Measurements from ENCODE around the gene BDKRB2. TPM values are rescaled to one million over a fixed set of nuclear protein-coding genes. Genes with fewer than 3 reads are reported as not detected.

Gene BDKRB2
- total RNA-seq, 3 donors from 2014 or later, result not detected

DNA sequence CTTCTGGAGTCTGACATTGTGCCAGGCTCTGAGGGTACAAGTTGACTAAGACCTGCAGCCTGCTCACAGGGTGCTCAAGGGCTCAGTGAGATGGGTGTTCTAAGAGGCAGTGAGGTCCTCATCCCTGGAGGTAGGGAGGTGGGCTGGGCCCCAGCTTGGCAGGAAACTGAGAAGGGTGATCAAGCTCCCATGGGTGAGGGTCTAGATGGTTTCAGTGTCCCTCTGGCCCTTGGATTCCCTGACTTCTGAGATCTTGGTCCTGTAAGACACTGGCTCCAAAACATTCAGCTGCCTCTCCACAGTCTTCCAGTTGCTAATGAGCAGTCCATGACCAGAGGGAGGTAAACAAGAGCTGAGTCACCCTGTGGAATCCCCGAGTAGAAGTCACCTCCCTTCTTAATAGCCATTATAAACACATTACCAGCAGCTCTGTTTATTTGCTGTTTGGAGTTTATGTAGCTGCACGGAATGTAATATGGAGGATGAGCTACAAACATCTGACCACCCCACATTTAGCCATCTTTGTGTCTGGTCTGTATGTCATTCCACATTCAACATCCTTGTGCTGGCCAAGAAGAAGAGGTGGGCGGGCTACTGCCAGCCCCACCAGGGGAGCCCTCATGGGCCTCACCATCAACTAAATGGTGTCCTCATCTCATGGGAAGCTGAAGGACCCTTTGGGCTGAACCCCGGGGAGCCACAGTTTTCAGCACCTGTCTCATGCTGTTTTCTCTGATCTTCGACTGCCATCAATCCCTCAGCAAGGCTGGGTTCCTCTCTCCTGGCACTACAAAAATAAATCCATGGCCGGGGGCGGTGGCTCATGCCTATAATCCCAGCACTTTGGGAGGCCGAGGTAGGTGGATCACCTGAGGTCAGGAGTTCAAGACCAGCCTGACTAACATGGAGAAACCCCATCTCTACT, 37.2 kb upstream of the BDKRB2 start:
- no peaks in the 10 kb centered on the region for H3K9me3 Mint-ChIP-seq
- no peaks in the 10 kb centered on the region for H3K4me1 Mint-ChIP-seq (ENCODE audit: low read depth)
- H3K36me3 Mint-ChIP-seq (ENCODE audit: insufficient read depth), result no peaks in the 10 kb centered on the region
- ATAC-seq, result no peak
- peaks cover 3% of the 10 kb centered on the region for H3K27me3 Mint-ChIP-seq (ENCODE audit: low read depth)
- H3K4me3 Mint-ChIP-seq, result no peak overlapping the region
- no peak for DNase-seq

DNA sequence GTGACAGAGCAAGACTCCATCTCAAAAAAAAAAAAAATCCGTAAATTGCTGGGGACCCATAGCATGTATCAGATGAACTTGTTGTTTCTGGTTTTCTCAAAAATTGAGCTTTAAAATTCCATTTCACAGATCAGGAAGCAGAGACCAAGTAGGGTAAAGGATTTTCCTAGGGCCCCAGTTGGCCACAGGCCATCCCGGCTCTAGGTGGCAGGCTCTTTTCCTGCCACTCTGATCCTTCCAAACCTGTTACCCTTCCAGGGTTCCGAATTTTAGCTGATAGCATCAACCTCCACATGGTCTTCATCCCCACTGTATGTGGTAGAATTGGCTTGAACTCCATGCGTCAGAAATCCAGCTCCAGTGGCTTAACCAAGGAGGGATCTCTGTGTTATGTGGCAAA, 36.1 kb upstream of the BDKRB2 start:
- Mint-ChIP-seq H3K4me1 (ENCODE audit: low read depth) (no peaks in the 10 kb centered on the region), H3K4me3 (no peak overlapping the region), H3K27me3 (ENCODE audit: low read depth) (peaks cover 3% of the 10 kb centered on the region), H3K36me3 (ENCODE audit: insufficient read depth) (no peaks in the 10 kb centered on the region), H3K9me3 (no peaks in the 10 kb centered on the region)
- DNase-seq (no peak), ATAC-seq (no peak)

DNA sequence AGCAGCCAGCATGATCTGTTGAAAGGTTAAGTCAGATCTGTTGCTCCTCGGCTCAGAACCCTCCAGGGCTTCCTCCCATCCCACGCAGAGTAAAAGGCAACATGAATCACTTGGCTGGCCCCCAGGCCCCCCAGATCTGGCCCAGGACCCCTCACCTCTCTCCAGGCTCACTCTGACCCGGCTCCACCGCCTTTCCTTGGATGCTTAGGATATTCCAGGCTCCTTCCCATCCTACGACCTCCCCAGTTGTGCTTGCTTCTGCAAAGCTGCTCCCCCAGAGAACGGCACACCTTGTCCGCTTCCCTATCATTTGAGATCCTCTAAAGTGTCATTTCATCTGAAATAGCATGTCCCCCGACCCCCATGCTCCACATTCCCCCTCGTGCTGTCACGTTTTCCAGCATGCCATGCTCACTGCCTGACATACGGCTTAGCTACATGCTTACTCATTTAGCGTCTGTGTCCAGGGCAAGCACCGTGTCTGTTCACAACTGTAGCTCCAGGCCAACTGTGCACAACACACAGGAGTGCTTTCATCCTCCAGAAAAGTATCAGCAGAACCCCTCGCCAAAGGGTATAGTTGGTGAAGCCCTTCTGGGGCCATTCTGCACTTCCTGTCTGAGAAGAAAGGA, 33.6 kb upstream of the BDKRB2 start:
- ATAC-seq (no peak), DNase-seq (no peak)
- Mint-ChIP-seq H3K9me3 (no peaks in the 10 kb centered on the region), H3K4me1 (ENCODE audit: low read depth) (no peaks in the 10 kb centered on the region), H3K27me3 (ENCODE audit: low read depth) (peaks cover 11% of the 10 kb centered on the region), H3K36me3 (ENCODE audit: insufficient read depth) (no peaks in the 10 kb centered on the region), H3K4me3 (no peak overlapping the region)

DNA sequence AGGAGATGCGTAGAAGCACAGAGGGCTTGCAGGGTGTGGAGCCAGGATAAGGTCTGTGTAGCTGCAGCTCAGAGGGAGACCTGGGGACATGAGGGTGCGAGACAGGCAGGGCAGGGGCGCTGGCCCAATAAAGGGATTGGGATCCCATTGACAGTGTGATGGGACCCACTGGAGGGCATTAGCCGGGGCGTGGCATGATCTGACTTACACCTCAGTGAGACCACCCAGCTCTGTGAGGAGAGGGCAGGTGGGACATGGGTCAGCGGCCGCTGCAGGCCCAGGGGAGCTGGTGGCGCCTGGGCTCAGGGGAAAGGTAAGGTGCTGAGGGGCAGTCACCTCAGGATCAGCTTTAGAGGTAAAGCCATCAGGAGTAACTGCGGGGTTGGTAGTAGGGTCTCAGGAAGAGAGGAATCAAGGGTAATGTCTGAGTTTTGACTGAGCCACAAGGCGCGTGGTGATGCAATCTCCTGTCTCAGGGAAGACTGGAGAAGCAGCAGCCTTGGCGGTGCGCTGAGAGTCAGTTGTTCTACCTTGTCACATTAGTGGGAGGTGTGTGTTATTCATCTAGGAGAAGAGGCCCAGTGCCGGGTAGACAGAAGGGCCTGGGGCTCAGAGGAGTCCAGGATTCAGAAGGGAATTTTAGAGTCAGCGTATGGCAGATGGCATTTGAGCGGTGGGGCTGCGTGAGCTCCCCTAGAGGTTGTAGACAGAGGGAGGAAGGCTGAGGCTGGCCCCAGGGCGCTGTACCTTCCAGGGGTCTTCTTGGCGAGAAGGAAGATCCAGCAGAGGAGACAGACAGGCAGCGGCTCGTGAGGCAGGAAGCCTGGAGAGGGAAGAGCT, 30.8 kb upstream of the BDKRB2 start:
- Mint-ChIP-seq H3K36me3 (ENCODE audit: insufficient read depth) (no peaks in the 10 kb centered on the region), H3K4me3 (no peak overlapping the region), H3K9me3 (no peaks in the 10 kb centered on the region), H3K4me1 (ENCODE audit: low read depth) (peaks cover 6% of the 10 kb centered on the region), H3K27me3 (ENCODE audit: low read depth) (peaks cover 11% of the 10 kb centered on the region)
- DNase-seq (no peak), ATAC-seq (no peak)

DNA sequence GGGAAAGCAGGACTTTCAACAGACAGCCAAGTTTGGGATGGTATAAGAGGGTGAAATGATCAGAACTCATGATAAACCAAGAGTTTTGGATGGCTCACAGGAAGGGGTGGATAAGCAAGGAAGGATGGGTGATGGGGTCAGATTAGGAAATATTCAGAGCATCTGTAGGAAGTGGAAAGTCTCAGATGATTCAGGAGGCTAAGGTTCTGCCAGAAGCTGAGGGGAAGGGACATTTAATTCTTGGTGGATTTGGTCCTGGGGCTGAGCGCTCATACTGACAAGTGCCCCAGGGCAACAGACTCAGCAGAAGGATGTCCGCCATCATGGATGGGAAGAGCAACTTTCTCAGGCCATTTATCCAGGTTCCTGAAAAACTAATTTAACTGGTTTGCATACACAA, 28.4 kb upstream of the BDKRB2 start:
- Mint-ChIP-seq H3K4me3 (no peak overlapping the region), H3K9me3 (no peaks in the 10 kb centered on the region), H3K27me3 (ENCODE audit: low read depth) (peaks cover 11% of the 10 kb centered on the region), H3K36me3 (ENCODE audit: insufficient read depth) (no peaks in the 10 kb centered on the region), H3K4me1 (ENCODE audit: low read depth) (peaks cover 6% of the 10 kb centered on the region)
- no peak for ATAC-seq
- no peak for DNase-seq

DNA sequence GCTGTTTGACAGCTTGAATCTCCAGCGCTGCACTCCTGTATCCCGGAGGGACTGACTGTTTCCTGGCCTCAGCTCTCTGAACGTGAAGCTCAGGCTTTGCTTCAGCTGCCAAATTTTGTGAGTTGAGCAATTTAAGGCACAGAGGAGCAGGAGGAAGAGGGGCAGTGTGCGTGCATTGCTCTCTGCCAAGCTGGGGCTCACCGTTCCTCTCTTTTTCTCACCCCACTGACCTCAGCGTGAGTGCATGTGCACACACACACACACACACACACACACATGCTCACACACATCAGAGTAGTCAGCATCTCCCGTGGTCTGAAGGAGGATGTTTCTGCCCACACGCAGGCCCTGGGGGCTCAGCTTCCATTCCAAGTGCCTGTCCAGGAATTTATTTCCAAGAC, 27.8 kb upstream of the BDKRB2 start:
- H3K4me3 Mint-ChIP-seq, result no peak overlapping the region
- no peaks in the 10 kb centered on the region for H3K36me3 Mint-ChIP-seq (ENCODE audit: insufficient read depth)
- ATAC-seq, result no peak
- peaks cover 11% of the 10 kb centered on the region for H3K27me3 Mint-ChIP-seq (ENCODE audit: low read depth)
- no peaks in the 10 kb centered on the region for H3K9me3 Mint-ChIP-seq
- H3K4me1 Mint-ChIP-seq (ENCODE audit: low read depth), result peaks cover 6% of the 10 kb centered on the region
- DNase-seq, result no peak

DNA sequence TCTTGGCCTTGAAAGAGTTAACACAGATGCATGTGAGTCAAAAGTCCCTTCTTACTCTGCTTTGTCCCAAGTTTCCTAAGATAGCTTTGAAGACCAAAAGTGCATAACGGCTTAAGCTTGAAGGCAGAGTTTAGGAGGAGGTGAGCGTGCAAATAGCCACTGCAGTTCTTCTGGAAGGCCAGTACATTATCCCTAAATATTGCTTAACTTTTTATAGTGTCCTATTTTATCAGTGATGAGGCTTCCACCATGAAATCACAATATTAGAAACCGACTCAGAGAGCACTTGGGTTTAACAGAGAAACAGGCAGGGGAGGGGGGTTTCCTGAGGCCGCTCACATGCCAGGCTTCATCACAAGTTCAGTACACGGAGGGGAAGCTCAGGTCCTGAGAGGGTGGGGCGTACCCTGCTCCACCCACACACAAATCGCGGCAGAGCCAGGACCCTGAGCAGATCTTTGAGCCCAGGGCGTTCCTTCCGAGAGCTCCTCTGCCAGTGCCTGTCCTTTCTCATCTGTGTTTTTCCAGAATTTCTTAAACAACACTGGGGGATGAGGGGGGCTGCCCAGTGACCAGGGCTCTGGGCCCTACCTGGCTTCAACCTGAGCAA, 26.8 kb upstream of the BDKRB2 start:
- Mint-ChIP-seq H3K4me3 (no peak overlapping the region), H3K4me1 (ENCODE audit: low read depth) (peaks cover 6% of the 10 kb centered on the region), H3K9me3 (no peaks in the 10 kb centered on the region), H3K36me3 (ENCODE audit: insufficient read depth) (no peaks in the 10 kb centered on the region), H3K27me3 (ENCODE audit: low read depth) (peaks cover 7% of the 10 kb centered on the region)
- no peak for ATAC-seq
- DNase-seq, result no peak

DNA sequence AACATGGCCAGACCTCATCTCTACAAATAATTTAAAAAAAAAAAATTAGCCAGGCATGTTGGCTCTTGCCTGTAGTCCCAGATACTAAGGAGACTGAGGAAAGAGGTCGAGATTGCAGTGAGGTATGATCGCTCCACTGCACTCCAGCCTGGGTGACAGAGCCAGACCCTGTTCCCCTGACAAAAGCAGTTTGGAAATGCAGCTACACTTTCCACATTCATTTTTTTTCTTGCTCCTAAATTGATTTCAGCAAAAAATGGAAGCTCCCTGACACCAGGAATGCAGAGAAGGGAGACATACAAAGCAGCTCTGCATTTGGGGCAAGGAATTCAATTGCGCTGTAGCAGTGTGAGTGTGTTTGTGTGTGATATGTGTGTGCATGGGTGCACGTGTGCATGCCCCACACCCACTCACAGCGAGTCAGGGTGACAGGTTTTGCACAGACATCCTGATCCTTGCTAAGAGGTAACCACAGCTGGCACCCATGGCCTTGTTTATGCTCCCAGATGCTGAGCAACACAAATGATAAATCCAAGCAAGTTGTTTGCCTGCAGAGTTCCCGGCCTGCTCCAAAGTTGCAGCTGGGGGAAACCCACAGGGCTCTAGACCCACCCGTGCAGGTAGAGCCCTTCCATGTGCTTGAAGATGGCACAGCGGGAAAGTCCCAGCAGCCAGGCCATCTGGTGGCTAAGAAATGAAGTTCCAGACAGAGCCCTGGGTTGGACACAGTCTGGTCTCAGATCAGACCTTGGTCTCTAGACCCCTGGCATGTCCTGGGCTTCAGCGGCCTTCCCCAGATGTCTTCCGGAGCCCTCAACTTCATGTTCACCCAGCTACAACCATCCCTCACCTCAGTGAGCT, 25.9 kb upstream of the BDKRB2 start:
- DNase-seq (no peak), ATAC-seq (no peak)
- H3K27me3 Mint-ChIP-seq (ENCODE audit: low read depth), result peaks cover 7% of the 10 kb centered on the region
- no peaks in the 10 kb centered on the region for H3K36me3 Mint-ChIP-seq (ENCODE audit: insufficient read depth)
- no peak overlapping the region for H3K4me3 Mint-ChIP-seq
- peaks cover 6% of the 10 kb centered on the region for H3K4me1 Mint-ChIP-seq (ENCODE audit: low read depth)
- H3K9me3 Mint-ChIP-seq, result no peaks in the 10 kb centered on the region

DNA sequence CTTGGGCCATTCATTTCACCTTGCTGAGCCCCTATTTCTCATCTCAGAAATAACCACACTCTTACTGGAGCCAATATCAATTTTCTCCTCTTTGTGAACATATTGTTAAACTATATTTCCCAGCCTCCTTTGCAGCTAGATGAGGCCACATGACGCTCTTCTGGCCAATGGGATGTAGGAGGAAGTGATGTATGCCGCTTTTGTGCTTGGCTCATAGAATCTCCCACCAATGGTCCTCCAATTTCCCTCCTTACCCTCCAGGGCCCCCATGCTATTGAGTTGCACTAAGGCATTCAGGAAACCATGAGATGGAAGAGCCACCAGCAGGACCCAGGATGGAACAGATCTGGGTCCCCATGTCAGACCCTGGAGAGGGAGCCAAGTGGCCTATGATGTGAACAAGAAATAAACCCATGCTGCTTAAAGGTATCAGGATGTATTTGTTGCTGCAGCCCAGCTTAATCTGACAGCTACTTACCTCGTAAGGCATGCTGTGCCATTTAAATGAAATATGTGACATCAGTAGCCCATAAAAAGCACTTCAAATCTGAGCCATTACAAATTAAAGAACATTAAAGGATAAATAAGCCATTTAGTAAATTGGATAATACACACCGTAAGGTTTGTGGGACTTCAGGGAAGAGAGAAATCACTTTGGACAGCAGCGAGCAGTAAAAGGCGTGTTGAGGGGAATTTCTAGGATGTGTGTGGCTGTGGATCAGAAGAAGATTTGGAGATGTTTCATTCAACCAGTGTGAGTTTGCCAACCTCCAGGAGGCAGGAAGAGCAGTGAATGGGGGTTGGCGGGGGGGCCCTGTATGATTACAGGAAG, 24.4 kb upstream of the BDKRB2 start:
- Mint-ChIP-seq H3K4me1 (ENCODE audit: low read depth) (peaks cover 6% of the 10 kb centered on the region), H3K36me3 (ENCODE audit: insufficient read depth) (no peaks in the 10 kb centered on the region), H3K27me3 (ENCODE audit: low read depth) (no peaks in the 10 kb centered on the region), H3K9me3 (no peaks in the 10 kb centered on the region), H3K4me3 (no peak overlapping the region)
- ATAC-seq (no peak), DNase-seq (no peak)

DNA sequence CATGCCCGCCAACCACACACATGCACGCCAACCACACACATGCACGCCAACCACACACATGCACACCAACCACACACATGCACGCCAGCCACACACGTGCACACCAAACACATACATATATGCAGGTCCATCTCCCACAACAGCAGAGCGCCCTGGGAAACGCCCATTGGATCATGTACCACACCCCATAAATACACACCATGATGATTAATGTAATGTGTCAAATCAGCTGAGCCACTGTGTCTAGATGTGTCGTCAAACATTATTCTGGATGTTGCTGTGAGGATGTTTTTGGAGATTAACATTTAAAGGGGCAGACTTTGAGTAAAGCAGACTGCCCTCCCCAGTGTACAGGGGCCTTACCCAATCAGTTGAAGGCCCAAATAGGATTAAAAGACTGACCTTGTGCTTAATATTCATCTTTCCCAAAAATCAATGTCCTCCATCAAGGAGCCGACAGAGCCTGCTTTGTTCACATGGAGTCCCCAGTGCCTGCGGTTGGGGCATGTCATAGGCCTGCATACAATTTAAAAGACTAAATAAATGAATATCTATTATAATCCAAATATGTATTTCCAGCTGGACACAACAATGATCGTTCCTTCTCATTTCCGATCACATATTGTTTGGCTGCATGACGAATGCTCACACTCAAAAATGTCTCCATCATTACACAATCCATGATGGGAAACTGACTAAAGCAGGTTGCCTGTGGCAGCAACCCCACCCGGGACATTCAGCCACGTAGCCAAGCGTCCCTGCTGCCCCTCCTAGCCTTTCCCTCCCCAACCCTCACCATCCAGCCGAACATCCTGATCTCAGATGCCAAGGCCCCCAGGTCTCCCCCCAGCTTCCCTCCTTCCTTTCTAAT, 23.2 kb upstream of the BDKRB2 start:
- ATAC-seq, result no peak
- DNase-seq, result no peak
- Mint-ChIP-seq H3K9me3 (no peaks in the 10 kb centered on the region), H3K36me3 (ENCODE audit: insufficient read depth) (no peaks in the 10 kb centered on the region), H3K4me1 (ENCODE audit: low read depth) (peaks cover 6% of the 10 kb centered on the region), H3K27me3 (ENCODE audit: low read depth) (no peaks in the 10 kb centered on the region), H3K4me3 (no peak overlapping the region)

DNA sequence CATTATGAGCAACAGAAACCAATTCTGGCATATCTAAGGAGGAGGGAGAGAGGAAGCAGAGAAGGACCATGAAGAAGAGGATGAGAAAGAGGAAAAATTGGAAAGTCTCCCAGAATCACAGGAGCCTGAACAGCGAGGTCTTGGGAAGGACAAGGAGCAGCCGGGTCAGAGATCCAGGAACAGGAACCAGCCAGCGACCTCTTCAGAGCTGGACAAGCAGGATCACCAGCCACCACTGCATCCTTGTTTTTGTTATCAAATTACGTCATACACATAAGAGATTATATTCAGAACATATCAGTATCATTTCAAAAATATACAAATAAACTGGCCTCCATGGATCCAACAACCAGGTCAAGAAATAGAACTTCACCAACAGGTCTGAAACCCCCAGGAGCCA, 22.1 kb upstream of the BDKRB2 start:
- H3K9me3 Mint-ChIP-seq, result no peaks in the 10 kb centered on the region
- DNase-seq (no peak), ATAC-seq (no peak)
- peaks cover 6% of the 10 kb centered on the region for H3K4me1 Mint-ChIP-seq (ENCODE audit: low read depth)
- H3K36me3 Mint-ChIP-seq (ENCODE audit: insufficient read depth), result no peaks in the 10 kb centered on the region
- peaks cover 2% of the 10 kb centered on the region for H3K27me3 Mint-ChIP-seq (ENCODE audit: low read depth)
- no peak overlapping the region for H3K4me3 Mint-ChIP-seq

DNA sequence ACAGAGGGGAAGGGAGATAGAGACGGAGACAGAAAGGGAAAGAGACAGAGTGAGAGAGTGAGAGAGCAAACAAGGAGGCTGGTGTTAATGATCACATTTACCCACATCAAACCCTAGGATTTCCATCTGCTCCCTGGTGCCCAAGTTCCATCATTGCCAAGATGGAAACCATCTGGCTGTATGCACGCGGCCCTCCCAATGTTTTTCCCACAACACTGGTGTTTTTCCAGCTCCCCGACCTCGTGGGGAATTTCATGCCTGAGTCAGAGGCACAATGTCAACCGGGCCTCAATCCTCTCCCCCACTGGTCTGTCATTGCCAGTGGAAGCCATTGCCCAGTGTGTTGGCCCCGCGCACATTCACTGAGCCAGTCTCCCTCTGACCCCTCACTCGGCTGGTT, 19.9 kb upstream of the BDKRB2 start:
- H3K9me3 Mint-ChIP-seq, result no peaks in the 10 kb centered on the region
- H3K4me3 Mint-ChIP-seq, result no peak overlapping the region
- H3K4me1 Mint-ChIP-seq (ENCODE audit: low read depth), result no peaks in the 10 kb centered on the region

More for the DNA sequence above, 19.9 kb upstream of the BDKRB2 start:
- H3K27me3 Mint-ChIP-seq (ENCODE audit: low read depth), result peaks cover 7% of the 10 kb centered on the region
- no peak for DNase-seq
- no peaks in the 10 kb centered on the region for H3K36me3 Mint-ChIP-seq (ENCODE audit: insufficient read depth)
- ATAC-seq, result no peak

Measured in activated T-cell treated with anti-CD3 and anti-CD28 coated beads, Interleukin-2, amount 50 U/mL, for 4 hours (primary cell).